NCI-H524 (cell line): Measurements from ENCODE around the gene PROK2.

Experiments used
- DNase-seq, 2 experiments: peaks; one replicate each; lab custom pipeline; 2025; lab: John Stamatoyannopoulos, UW

Gene PROK2

GRCh38 chr3:71734881-71735280, 50.1 kb downstream of the PROK2 start:
- no peak for DNase-seq

DNA sequence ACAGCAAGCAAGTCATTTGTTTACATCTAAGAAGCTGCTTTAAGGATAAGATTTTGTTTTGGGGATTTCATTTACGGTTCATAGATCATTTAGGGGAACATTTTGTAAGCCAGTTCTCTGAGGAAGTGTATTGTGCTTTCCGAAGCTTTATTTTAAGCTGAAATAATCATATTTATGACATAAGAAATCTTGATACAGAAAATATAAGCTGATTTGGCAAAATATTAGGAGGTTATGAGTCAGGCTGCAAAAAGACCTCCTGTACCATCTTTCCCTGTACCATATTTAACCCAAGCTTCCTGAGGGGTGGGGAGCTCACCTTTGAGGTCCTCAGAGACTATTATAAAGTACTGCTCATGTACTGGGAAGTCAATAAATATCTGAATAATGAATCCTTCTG, 51.6 kb downstream of the PROK2 start:
- no peak for DNase-seq

DNA sequence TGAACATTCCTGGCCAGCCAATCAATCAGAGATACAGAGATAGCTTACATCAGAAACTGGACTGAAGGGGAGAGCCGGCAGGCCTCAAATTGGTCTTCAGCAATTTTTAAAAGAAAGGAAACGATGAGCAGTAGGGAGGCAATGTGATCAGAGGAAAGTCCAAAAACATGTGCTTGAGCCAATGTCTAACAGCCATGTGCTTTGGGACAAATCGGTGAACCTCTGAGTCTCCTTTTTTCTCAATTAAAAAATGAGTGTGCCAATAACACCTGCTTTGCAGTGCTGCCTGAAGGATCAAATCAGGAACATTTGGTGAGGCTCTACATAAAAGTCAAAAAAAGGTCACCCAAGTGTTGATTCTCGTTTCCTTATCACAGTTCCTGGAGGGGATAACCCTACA, 52.3 kb downstream of the PROK2 start:
- DNase-seq: no peak

- peak; percentile 96 to 98 for DNase-seq
Measured at GRCh38 chr3:71728632-71729342, 56.2 kb downstream of the PROK2 start.

DNA sequence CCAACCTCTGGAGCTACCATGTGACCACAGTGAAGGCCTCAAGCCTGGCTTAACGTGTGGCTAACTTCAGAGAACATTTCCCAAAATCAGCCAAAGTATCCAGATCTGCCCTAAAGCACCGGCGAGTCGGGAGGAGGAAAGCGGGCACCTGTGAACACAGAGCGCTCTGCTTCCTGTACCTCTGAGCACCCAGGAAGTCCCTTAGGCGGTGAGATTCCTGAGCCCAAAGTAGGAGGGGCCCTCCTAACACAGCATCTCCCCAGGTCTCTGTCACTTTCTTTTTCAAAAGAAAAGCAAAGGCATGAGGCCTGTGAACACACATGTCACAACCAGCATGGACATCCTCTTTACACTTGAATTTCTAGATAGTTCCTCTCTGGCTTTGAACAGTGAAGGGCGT, 58.8 kb downstream of the PROK2 start:
- DNase-seq: no peak

DNA sequence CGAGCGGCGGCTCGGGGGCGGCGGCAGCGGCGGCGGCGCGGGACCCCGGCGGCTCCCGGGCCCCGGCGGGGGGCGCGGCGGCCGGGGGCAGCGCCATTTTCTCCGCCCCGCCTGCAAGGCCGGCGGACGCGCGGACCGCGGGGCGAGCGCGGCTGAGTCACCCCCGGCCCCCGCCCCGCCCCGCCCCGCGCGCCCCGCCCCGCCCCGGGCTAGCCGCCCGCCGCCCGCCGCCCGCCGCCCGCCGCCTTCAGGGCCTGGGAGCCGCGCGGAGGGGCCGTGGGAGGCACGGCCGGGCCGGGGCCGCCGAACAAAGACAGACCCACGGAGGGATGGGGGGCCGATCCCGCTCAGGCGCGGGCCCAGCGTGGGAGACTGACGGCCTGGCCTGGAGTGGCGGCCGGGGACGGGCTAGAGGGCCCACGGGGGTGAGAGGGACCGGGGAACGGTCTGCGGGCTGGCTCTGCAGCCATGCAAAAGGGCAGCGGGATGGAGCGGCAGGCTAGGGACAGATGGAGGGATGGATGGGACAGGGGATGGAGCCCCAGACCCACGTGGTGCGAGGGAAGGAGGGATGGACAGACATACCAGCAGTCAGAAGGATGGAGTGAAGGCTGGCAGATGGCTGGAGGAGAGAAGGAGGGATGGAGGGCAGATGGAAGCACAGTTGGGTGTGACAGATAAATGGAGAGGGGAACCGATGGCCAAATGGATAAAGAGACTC, 59.5 kb downstream of the PROK2 start, which contains the start of gene EIF4E3:
Gene EIF4E3, minus strand, starts transcription at position 132 of the 721 bp plus-strand sequence. Its CDS starts 35 bp downstream, at position 97.
- DNase-seq: peak; percentile 66 to 67

- peak in 1 of 2 experiments; percentile 29 for DNase-seq
Measured at GRCh38 chr3:71724584-71725270, 60.2 kb downstream of the PROK2 start.

- DNase-seq: no peak
Measured at GRCh38 chr3:71724171-71724453, 60.8 kb downstream of the PROK2 start.

GRCh38 chr3:71723452-71724170, 61.3 kb downstream of the PROK2 start:
- no peak for DNase-seq

- no peak for DNase-seq
Measured at GRCh38 chr3:71722693-71723092, 62.3 kb downstream of the PROK2 start.
